GM12878 (cell line): ENCODE results near the gene SIK3. TPM values are rescaled to one million over a fixed set of nuclear protein-coding genes. Genes with fewer than 3 reads are reported as not detected.

Experiments used
- ATAC-seq: fragments of 200-7000 bp; cut with Tn5 transposase; 3 replicates; pipeline ENCODE4 v1.9.1; 2020; ENCODE audit warnings: mild to moderate bottlenecking, moderate library complexity
- BruUV-seq: library from RNA; stranded (reverse); fragments of 400-500 nt; replicated peaks from 2 replicates; lab custom pipeline; 2021; lab: Mats Ljungman, UMichigan
- CTCF ChIA-PET: fragments of 300-600 bp; sonication (Branson Sonifier 250); formaldehyde crosslinking; extraction: SDS; loops from one replicate; lab custom pipeline; 2021; ENCODE audit warnings: inconsistent platforms; lab: Yijun Ruan, JAX
- POLR2A ChIA-PET: fragments of 350-600 bp; formaldehyde crosslinking; extraction: SDS; loops from one replicate; lab custom pipeline; 2021; ENCODE audit warnings: inconsistent platforms; lab: Charles Lee
- RAD21 ChIA-PET: fragments of 300-600 bp; sonication (Branson Sonifier 250); formaldehyde crosslinking; loops from one replicate; lab custom pipeline; 2023; ENCODE audit warnings: antibody characterized with exemption; ENCODE audit not compliant: unreplicated experiment; lab: Charles Lee
- SMC1A ChIA-PET: fragments of 300-600 bp; sonication (Branson Sonifier 250); formaldehyde crosslinking; loops from one replicate; lab custom pipeline; 2023; ENCODE audit not compliant: unreplicated experiment, uncharacterized antibody; lab: Charles Lee
- DNase-seq: peaks from one replicate; pipeline ENCODE4 v3.0.0-alpha.2; 2011; ENCODE audit warnings: low read depth, low spot score
- FAIRE-seq: peaks from 3 replicates; lab custom pipeline; 2011; peaks lifted over from hg19 to GRCh38; lab: Jason Lieb, UNC
- H2AFZ ChIP-seq: 2 replicates; pipeline ENCODE4 v1.6.0; 2011; ENCODE audit warnings: low read depth, low read length, control low read depth; ENCODE audit not compliant: control insufficient read depth
- H3K27ac ChIP-seq: 2 replicates; pipeline ENCODE4 v1.5.1; 2011; ENCODE audit warnings: control low read depth; ENCODE audit not compliant: control insufficient read depth, insufficient read depth
- H3K27me3 ChIP-seq, 2 experiments: replicated peaks in 1 of 2; 2 replicates each; pipeline versions ENCODE4 v1.6.0 to v1.6.1; 2011; ENCODE audit warnings: low read length in 1 of 2; ENCODE audit not compliant: control insufficient read depth in 2 of 2, insufficient read depth in 2 of 2
- H3K36me3 ChIP-seq, 2 experiments: 2 replicates each; pipeline ENCODE4 v1.5.1; 2011; ENCODE audit warnings: low read length in 1 of 2; ENCODE audit not compliant: control insufficient read depth in 2 of 2, insufficient read depth in 2 of 2
- H3K4me1 ChIP-seq: 2 replicates; pipeline ENCODE4 v1.6.1; 2011; ENCODE audit warnings: mild to moderate bottlenecking, low read length, moderate library complexity, mixed read lengths; ENCODE audit not compliant: control insufficient read depth, insufficient read depth
- H3K4me2 ChIP-seq: 2 replicates; pipeline ENCODE4 v1.6.0; 2011; ENCODE audit warnings: control low read depth; ENCODE audit not compliant: control insufficient read depth, insufficient read depth
- H3K4me3 ChIP-seq: fragments of 200-600 bp; sonication (generic); 2 replicates; pipeline ENCODE4 v1.5.1; 2016
- H3K79me2 ChIP-seq: 2 replicates; pipeline ENCODE4 v1.6.0; 2011; ENCODE audit warnings: low read length; ENCODE audit not compliant: control insufficient read depth, insufficient read depth
- H3K9ac ChIP-seq: 2 replicates; pipeline ENCODE4 v1.8.0; 2011; ENCODE audit warnings: low read length, control low read depth, mixed read lengths; ENCODE audit not compliant: control insufficient read depth, insufficient read depth
- H3K9me3 ChIP-seq: replicated peaks from 3 replicates; pipeline ENCODE4 v1.5.1; 2011; ENCODE audit warnings: mild to moderate bottlenecking, low read length; ENCODE audit not compliant: control insufficient read depth, insufficient read depth
- H4K20me1 ChIP-seq: 2 replicates; pipeline ENCODE4 v1.6.0; 2011; ENCODE audit not compliant: control insufficient read depth, insufficient read depth
- BRCA1 ChIP-seq: IDR thresholded peaks from 2 replicates; pipeline ENCODE4 v1.6.1; 2011; ENCODE audit warnings: low read depth, low read length, improper control_type of control experiment
- CBX3 ChIP-seq: fragments of 200-600 bp; sonication (generic); IDR thresholded peaks from 2 replicates; pipeline ENCODE4 v1.6.1; 2016; ENCODE audit warnings: low read depth, borderline replicate concordance
- DPF2 ChIP-seq: fragments of 450-650 bp; IDR thresholded peaks from 2 replicates; pipeline ENCODE4 v1.6.1; 2017; ENCODE audit warnings: mild to moderate bottlenecking
- EGR1 ChIP-seq, 2 experiments: IDR thresholded peaks; 1 replicate in 1 of 2; 2 replicates in 1 of 2; pipeline ENCODE4 v1.6.1; 2011 to 2012; ENCODE audit warnings: low read depth in 2 of 2, low read length in 2 of 2, borderline replicate concordance in 1 of 2, mild to moderate bottlenecking in 1 of 2, moderate library complexity in 1 of 2
- ETV6 ChIP-seq, 2 experiments: fragments of 450-650 bp in 1 of 2; IDR thresholded peaks in 1 of 2; conservative IDR thresholded peaks in 1 of 2; 2 replicates each; pipeline ENCODE4 v1.6.1; 2014; ENCODE audit warnings: antibody characterized with exemption in 1 of 2, borderline replicate concordance in 1 of 2, low read depth in 1 of 2, mild to moderate bottlenecking in 1 of 2, moderate library complexity in 1 of 2
- PML ChIP-seq: IDR thresholded peaks from 2 replicates; pipeline ENCODE4 v1.6.1; 2012; ENCODE audit warnings: low read length, inconsistent platforms
- YBX1 ChIP-seq: fragments of 450-650 bp; IDR thresholded peaks from 2 replicates; pipeline ENCODE4 v1.6.1; 2016; ENCODE audit warnings: antibody characterized with exemption
- ZNF24 ChIP-seq: fragments of 450-650 bp; IDR thresholded peaks from 2 replicates; pipeline ENCODE4 v1.6.1; 2017; ENCODE audit warnings: antibody characterized with exemption, mild to moderate bottlenecking
- WGBS: methylation state at CpG from one replicate; pipeline ENCODE4 v1.1.6; 2016; ENCODE audit warnings: low lambda C conversion rate; ENCODE audit not compliant: insufficient replicate concordance, insufficient coverage; ENCODE audit errors: missing lambda C conversion rate; 5-methylcytosine and 5-hydroxymethylcytosine counted together
- in situ Hi-C: fragments of 300-500 bp; cut with MboI; formaldehyde crosslinking; loops from 9 replicates; pipeline ENCODE4 v1.14.3; 2018; ENCODE audit warnings: mixed read lengths
- intact Hi-C: fragments of 100-400 bp; cut with micrococcal nuclease; formaldehyde crosslinking; loops from one replicate; pipeline ENCODE4 v1.14.2; 2022; ENCODE audit not compliant: unreplicated experiment
- polyA plus RNA-seq, 11 experiments: library from polyadenylated mRNA; depleted of rRNA in 4 of 11; unstranded in 6 of 11; stranded (reverse) in 5 of 11; fragments of >200 nt; fragmentation: Nextera tagmentation in 4 of 11; fragmentation: Illumina TruSeq in 1 of 11; extraction: Ambion mirVana in 4 of 11; extraction: Trizol in 1 of 11; gene quantifications; 1 replicate in 1 of 11; 2 replicates in 10 of 11; pipeline versions ENCODE4 v1.2.1 to v1.2.3, GENCODE V29; 2011 to 2016; ENCODE audit warnings: inconsistent platforms in 2 of 11, missing spikeins in 2 of 11, low read depth in 1 of 11
- total RNA-seq, 4 experiments: library from RNA; depleted of rRNA in 3 of 4; stranded (reverse); fragments of >200 nt in 3 of 4; fragmentation: Illumina TruSeq in 1 of 4; extraction: Trizol in 1 of 4; gene quantifications; 2 replicates each; pipeline versions ENCODE4 v1.2.1 to v1.2.3, GENCODE V29; 2013 to 2021
- TF ChIP-seq, protein P1 (sequence below): fragments of 450-650 bp; conservative IDR thresholded peaks from 2 replicates; pipeline ENCODE4 v1.6.1; 2017; ENCODE audit warnings: mild to moderate bottlenecking, moderate library complexity
- TF ChIP-seq, protein P2 (sequence below): IDR thresholded peaks from 2 replicates; pipeline ENCODE4 v1.6.1; 2011; ENCODE audit warnings: borderline replicate concordance, low read depth, mild to moderate bottlenecking, moderate library complexity, mixed read lengths, low read length; ENCODE audit not compliant: insufficient read depth; ENCODE audit errors: extremely low read length
- TF ChIP-seq, protein P3 (sequence below): fragments of 450-650 bp; IDR thresholded peaks from 2 replicates; pipeline ENCODE4 v1.6.1; 2016; ENCODE audit warnings: mild to moderate bottlenecking, moderate library complexity, borderline replicate concordance

Gene SIK3
- total and polyA plus RNA-seq, 10 of the 15 experiments (the other 5 are each of a cell fraction or from before 2014, with no cell fraction given) = 2.5 to 31.9 (median 11.1) TPM

DNA sequence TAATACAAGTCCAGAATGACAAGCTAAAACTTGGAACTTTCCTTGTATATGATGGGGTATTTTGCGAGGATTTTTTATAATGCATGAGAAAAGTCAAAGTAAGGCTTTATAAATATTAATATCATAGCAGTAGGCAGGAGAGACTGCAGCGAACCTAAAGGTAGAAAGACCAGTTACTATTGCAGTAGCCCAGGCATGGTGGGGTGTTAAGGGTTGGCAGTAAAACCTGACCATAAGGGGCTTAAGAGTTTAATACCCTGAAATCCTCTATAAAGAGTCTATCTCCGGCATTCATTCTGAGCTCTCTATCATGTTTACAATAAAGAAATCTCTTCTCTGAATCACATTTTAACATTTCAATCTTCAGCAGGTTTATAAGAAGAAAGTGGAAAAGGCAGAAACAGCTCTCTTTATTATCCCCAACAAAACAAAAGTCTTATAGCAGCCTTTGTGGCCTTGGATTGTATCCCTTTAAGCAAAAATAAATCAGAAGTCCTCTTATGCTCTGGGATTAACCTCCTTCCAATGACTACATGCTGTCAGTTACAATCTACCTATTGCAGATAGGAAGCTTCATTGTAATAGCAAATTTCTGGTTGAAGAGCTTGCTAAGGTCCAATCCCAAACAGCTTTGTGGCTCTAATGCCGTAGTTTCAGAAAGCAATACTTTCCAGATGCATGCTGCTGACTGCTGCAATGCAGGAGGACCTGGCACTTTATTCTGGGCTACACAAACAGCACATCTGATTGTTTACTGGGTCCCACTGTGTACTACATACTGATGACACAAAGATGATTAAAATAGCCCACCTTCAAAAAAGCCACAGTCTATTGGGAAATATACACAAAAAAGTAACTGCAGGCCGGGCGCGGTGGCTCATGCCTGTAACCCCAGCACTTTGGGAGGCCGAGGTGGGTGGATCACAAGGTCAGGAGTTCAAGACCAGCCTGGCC, 45.8 kb downstream of the SIK3 start:
- Histone ChIP-seq H2AFZ (no peak overlapping the region), H3K4me2 (no peak overlapping the region), H3K27me3 (no peaks in the 10 kb centered on the region), H3K9me3 (no peaks in the 10 kb centered on the region), H3K36me3 (0 out of 4 replicates have a peak, but pooled peaks cover 0 to 1% of the 10 kb centered on the region in 2 experiments), H3K79me2 (peaks cover 4% of the 10 kb centered on the region), H3K27ac (no peak overlapping the region), H3K9ac (no peak overlapping the region), H3K4me1 (no peaks in the 10 kb centered on the region), H4K20me1 (no peaks in the 10 kb centered on the region), H3K4me3 (no peak overlapping the region)
- ChIA-PET RAD21 (no interaction called here), SMC1A (interaction anchor here (0.6 to 2.2 kb wide), 5 partner anchors 11 to 90 kb away, joined by 3 to 6 read pairs (median 3); no protein-coding TSS in a partner anchor), POLR2A (interaction anchor here (1.1 to 1.2 kb wide), 2 partner anchors 12 to 33 kb away, joined by 3 read pairs; no protein-coding TSS in a partner anchor), CTCF (interaction anchor here (0.6 to 2.2 kb wide), 4 partner anchors 11 to 261 kb away, joined by 3 to 5 read pairs (median 4); partner anchors contain the start of gene APOA5)
- no peak for FAIRE-seq
- DNase-seq = no peak
- intact Hi-C loops = no loop called here
- in situ Hi-C loops = no loop called here
- WGBS = over 99% methylated on average over 8 of the region's 8 CpGs
- BruUV-seq = no TSS peak
- no peak for ATAC-seq
- TF ChIP-seq, protein P1, sequence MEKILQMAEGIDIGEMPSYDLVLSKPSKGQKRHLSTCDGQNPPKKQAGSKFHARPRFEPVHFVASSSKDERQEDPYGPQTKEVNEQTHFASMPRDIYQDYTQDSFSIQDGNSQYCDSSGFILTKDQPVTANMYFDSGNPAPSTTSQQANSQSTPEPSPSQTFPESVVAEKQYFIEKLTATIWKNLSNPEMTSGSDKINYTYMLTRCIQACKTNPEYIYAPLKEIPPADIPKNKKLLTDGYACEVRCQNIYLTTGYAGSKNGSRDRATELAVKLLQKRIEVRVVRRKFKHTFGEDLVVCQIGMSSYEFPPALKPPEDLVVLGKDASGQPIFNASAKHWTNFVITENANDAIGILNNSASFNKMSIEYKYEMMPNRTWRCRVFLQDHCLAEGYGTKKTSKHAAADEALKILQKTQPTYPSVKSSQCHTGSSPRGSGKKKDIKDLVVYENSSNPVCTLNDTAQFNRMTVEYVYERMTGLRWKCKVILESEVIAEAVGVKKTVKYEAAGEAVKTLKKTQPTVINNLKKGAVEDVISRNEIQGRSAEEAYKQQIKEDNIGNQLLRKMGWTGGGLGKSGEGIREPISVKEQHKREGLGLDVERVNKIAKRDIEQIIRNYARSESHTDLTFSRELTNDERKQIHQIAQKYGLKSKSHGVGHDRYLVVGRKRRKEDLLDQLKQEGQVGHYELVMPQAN = no peak
- TF ChIP-seq ETV6 (conservative IDR thresholded peaks at IDR 0.05 in 1 of 2, IDR thresholded peaks at IDR 0.05 in 1 of 2; ENCODE audit: borderline replicate concordance in 1 of 2, low read depth in 1 of 2) (no peak), DPF2 (no peak), EGR1 (IDR thresholded peaks at IDR 0.05; ENCODE audit: borderline replicate concordance in 1 of 2, low read depth in 2 of 2, low read length in 2 of 2) (no peak), PML (no peak), CBX3 (no peak), YBX1 (no peak), BRCA1 (no peak), ZNF24 (no peak)
- TF ChIP-seq, protein P2, sequence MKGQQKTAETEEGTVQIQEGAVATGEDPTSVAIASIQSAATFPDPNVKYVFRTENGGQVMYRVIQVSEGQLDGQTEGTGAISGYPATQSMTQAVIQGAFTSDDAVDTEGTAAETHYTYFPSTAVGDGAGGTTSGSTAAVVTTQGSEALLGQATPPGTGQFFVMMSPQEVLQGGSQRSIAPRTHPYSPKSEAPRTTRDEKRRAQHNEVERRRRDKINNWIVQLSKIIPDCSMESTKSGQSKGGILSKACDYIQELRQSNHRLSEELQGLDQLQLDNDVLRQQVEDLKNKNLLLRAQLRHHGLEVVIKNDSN = no peak
- TF ChIP-seq, protein P3, sequence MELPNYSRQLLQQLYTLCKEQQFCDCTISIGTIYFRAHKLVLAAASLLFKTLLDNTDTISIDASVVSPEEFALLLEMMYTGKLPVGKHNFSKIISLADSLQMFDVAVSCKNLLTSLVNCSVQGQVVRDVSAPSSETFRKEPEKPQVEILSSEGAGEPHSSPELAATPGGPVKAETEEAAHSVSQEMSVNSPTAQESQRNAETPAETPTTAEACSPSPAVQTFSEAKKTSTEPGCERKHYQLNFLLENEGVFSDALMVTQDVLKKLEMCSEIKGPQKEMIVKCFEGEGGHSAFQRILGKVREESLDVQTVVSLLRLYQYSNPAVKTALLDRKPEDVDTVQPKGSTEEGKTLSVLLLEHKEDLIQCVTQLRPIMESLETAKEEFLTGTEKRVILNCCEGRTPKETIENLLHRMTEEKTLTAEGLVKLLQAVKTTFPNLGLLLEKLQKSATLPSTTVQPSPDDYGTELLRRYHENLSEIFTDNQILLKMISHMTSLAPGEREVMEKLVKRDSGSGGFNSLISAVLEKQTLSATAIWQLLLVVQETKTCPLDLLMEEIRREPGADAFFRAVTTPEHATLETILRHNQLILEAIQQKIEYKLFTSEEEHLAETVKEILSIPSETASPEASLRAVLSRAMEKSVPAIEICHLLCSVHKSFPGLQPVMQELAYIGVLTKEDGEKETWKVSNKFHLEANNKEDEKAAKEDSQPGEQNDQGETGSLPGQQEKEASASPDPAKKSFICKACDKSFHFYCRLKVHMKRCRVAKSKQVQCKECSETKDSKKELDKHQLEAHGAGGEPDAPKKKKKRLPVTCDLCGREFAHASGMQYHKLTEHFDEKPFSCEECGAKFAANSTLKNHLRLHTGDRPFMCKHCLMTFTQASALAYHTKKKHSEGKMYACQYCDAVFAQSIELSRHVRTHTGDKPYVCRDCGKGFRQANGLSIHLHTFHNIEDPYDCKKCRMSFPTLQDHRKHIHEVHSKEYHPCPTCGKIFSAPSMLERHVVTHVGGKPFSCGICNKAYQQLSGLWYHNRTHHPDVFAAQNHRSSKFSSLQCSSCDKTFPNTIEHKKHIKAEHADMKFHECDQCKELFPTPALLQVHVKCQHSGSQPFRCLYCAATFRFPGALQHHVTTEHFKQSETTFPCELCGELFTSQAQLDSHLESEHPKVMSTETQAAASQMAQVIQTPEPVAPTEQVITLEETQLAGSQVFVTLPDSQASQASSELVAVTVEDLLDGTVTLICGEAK = no peak
